Upper lobe of right lung (tissue), 1 donor: Measurements from ENCODE around the gene DEPDC1B. TPM values are rescaled to one million over a fixed set of nuclear protein-coding genes. Genes with fewer than 3 reads are reported as not detected.
"Not testable (repeated sequence)": the region's sequence is repeated elsewhere in the genome, so short reads cannot be mapped to it uniquely, and the experiment has no call there.

ENCODE experiments used
- ATAC-seq: fragments of 200-7000 bp; cut with Tn5 transposase; one replicate; pipeline ENCODE4 v1.9.1; 2020; ENCODE audit warnings: mild to moderate bottlenecking, moderate library complexity
- DNase-seq: peaks from one replicate; pipeline ENCODE4 v3.0.0-alpha.2; 2020
- H3K27ac ChIP-seq: fragments of 200-600 bp; one replicate; pipeline ENCODE4 v1.8.0; 2022
- H3K27me3 ChIP-seq: fragments of 200-600 bp; one replicate; pipeline ENCODE4 v1.8.0; 2022; ENCODE audit warnings: mild to moderate bottlenecking
- H3K36me3 ChIP-seq: fragments of 200-600 bp; one replicate; pipeline ENCODE4 v1.8.0; 2022
- H3K4me1 ChIP-seq: fragments of 200-600 bp; one replicate; pipeline ENCODE4 v1.8.0; 2022
- H3K4me3 ChIP-seq: fragments of 200-600 bp; one replicate; pipeline ENCODE4 v1.8.0; 2022; ENCODE audit warnings: mild to moderate bottlenecking
- H3K9me3 ChIP-seq: fragments of 200-600 bp; one replicate; pipeline ENCODE4 v1.8.0; 2022
- intact Hi-C: fragments of 100-400 bp; cut with DNase I; formaldehyde crosslinking; loops from one replicate; pipeline ENCODE4 v1.11.0; 2022
- total RNA-seq: library from RNA; stranded (reverse); fragmentation: NEBNext Ultra II Directional; extraction: Animal tissue kit (Norgen Biotek cat#: 25700); gene quantifications from one replicate; pipeline ENCODE4 v1.2.1, GENCODE V29; 2021
- TF ChIP-seq, protein P1 (sequence below): fragments of 200-600 bp; IDR thresholded peaks from one replicate; pipeline ENCODE4 v1.8.0; 2022; ENCODE audit warnings: antibody characterized with exemption
- donor health status: DM: no; HTN: yes; CAD: no; lungs with severe emphysema.

DEPDC1B gene
- total RNA-seq, 1 donor from 2014 or later = 0.20 TPM

DNA sequence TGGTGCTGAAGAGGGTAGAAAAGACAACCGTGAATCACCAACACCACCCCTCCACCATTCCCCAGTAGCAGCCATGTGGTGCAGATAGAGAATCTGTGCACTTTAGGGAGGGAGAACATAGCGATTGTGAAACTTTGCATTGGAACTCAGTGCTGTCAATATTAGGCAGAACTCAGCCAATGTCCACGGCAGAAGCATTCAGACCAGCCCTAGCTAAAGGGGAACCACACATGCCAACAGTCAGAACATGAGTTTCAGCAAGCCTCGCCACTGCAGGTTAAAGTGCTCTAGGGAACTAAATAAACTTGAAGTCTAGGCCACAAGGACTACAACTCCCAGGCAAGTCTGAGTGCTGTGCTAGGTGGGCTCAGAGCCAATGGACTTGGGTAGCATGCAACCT lies 38.5 kb upstream of the DEPDC1B start:
- intact Hi-C loops = no loop called here
- TF ChIP-seq, protein P1, sequence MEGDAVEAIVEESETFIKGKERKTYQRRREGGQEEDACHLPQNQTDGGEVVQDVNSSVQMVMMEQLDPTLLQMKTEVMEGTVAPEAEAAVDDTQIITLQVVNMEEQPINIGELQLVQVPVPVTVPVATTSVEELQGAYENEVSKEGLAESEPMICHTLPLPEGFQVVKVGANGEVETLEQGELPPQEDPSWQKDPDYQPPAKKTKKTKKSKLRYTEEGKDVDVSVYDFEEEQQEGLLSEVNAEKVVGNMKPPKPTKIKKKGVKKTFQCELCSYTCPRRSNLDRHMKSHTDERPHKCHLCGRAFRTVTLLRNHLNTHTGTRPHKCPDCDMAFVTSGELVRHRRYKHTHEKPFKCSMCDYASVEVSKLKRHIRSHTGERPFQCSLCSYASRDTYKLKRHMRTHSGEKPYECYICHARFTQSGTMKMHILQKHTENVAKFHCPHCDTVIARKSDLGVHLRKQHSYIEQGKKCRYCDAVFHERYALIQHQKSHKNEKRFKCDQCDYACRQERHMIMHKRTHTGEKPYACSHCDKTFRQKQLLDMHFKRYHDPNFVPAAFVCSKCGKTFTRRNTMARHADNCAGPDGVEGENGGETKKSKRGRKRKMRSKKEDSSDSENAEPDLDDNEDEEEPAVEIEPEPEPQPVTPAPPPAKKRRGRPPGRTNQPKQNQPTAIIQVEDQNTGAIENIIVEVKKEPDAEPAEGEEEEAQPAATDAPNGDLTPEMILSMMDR = no peak
- no peak for DNase-seq
- no peak for ATAC-seq
- Histone ChIP-seq H3K9me3 (no peaks in the 10 kb centered on the region), H3K4me3 (no peak overlapping the region), H3K27me3 (no peaks in the 10 kb centered on the region), H3K4me1 (no peaks in the 10 kb centered on the region), H3K27ac (no peak overlapping the region), H3K36me3 (no peaks in the 10 kb centered on the region)

DNA sequence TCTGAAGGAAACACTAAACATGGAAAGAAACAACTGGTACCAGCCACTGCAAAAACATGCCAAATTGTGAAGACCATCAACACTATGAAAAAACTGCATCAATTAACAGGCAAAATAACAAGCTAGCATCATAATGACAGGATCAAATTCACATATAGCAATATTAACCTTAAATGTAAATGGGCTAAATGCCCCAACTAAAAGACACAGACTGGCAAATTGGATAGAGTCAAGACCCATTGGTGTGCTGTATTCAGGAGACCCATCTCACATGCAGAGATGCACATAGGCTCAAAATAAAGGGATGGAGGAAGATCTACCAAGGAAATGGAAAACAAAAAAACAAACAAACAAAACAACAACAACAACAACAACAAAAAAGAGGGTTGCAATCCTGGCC lies 30.9 kb upstream of the DEPDC1B start:
- H3K36me3 ChIP-seq, DNase-seq, ATAC-seq, H3K27me3 ChIP-seq, H3K4me3 ChIP-seq, H3K9me3 ChIP-seq, intact Hi-C loops, H3K27ac ChIP-seq, H3K4me1 ChIP-seq: not testable (repeated sequence)

DNA sequence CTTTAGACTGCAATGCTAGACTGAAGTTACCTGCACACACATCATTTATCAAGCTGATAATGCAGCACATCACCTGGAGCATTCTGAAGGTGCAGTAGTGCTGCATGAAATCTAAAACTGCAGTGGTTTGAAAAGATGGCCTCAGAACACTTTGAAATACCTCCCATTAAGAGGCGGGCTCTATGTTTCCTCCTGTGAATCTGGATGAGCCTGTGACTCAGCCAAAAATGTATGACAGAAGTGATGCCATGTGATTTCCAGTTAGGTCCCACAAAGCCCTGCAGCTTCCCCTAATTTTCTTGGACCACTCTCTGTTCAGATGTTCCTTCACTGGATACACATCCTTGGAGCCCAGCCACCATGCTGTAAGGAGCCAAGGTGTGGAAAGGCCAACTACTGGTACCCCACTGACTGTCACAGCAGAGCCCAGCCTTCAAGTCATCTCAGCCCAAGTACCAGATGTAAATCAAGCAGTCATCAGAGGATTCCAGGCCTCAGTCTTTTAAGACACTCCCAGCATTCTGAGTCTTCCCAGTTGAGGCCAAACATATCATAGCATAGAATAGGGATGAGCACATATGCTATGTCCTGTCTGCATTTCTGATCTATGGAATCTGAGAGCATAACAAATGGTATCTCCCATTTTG lies 27.2 kb upstream of the DEPDC1B start:
- DNase-seq (no peak), ATAC-seq (no peak)
- no peak overlapping the region for H3K4me3 ChIP-seq
- intact Hi-C loops = no loop called here
- H3K36me3 ChIP-seq = no peaks in the 10 kb centered on the region
- no peak overlapping the region for H3K27ac ChIP-seq
- peaks cover 7% of the 10 kb centered on the region for H3K27me3 ChIP-seq
- TF ChIP-seq, protein P1 = no peak
- H3K9me3 ChIP-seq = no peaks in the 10 kb centered on the region
- no peaks in the 10 kb centered on the region for H3K4me1 ChIP-seq

DNA sequence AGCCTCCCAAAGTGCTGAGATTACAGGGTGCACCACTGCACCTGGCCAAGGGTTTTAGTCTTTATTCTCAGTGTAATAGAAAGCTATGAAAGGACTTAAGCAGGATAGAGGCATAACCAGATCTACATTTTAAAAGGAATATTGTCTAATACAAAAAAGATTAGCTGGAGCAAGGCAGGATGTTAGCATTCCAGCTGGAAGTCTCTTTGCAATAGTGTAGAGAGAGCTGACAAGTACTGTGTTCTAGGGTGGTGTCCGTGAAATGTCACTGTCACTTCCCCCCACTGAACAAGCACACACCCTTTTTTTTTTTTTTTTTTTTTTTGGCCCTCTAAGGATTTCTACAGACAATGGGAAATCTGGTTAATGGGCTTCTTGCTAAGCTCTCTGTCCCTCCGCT lies 24.2 kb upstream of the DEPDC1B start:
- ATAC-seq (no peak), DNase-seq (no peak)
- no peaks in the 10 kb centered on the region for H3K36me3 ChIP-seq
- TF ChIP-seq, protein P1 = no peak
- H3K9me3 ChIP-seq = no peaks in the 10 kb centered on the region
- no peak overlapping the region for H3K27ac ChIP-seq
- no peaks in the 10 kb centered on the region for H3K4me1 ChIP-seq
- intact Hi-C loops = no loop called here
- H3K27me3 ChIP-seq = peaks cover 2% of the 10 kb centered on the region
- no peak overlapping the region for H3K4me3 ChIP-seq

DNA sequence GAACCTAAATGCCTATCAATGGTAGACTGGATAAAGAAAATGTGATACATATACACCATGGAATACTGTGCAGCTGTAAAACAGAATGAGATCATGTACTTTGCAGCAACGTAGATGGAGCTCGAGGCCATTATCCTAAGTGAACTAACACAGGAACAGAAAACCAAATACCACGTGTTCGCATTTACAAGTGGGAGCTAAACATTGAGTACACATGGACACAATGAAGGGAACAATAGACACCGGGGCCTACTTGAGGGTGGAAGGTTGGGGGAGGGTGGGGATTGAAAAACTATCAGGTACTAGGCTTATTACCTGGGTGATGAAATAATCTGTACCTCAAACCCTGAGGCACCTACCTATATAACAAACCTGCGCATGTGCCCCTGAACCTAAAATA lies 22.4 kb upstream of the DEPDC1B start:
- H3K4me3 ChIP-seq = no peak overlapping the region
- H3K36me3 ChIP-seq = no peaks in the 10 kb centered on the region
- no peaks in the 10 kb centered on the region for H3K9me3 ChIP-seq
- no peaks in the 10 kb centered on the region for H3K27me3 ChIP-seq
- TF ChIP-seq, protein P1 = no peak
- DNase-seq (no peak), ATAC-seq (no peak)
- intact Hi-C loops = no loop called here
- no peaks in the 10 kb centered on the region for H3K4me1 ChIP-seq
- no peak overlapping the region for H3K27ac ChIP-seq

DNA sequence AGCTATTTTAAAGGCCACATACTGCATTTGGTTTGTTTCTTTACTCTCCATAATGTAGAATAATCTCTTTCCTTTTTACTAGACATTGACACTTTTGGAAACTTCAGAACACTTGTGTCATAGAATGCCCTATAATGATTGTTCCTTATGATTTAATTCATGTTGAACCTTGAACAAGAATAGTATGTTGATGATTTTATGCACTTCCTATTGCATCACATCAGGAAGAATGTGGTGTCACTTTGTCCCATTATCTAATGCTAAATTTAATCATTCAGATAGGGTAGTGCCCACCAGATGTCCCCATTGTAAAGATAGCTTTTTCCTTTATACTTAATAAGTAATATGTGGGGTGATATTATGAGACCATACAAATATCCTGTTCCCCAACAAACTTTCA lies 19.4 kb upstream of the DEPDC1B start:
- Histone ChIP-seq H3K9me3 (no peaks in the 10 kb centered on the region), H3K27ac (no peak overlapping the region), H3K36me3 (no peaks in the 10 kb centered on the region), H3K27me3 (no peaks in the 10 kb centered on the region), H3K4me1 (no peaks in the 10 kb centered on the region), H3K4me3 (no peak overlapping the region)
- DNase-seq = no peak
- TF ChIP-seq, protein P1 = no peak
- no peak for ATAC-seq
- intact Hi-C loops = no loop called here
